GM18502 (cell line): ENCODE measurements around the gene HDLBP.
"Not testable (repeated sequence)": the region's sequence is repeated elsewhere in the genome, so short reads cannot be mapped to it uniquely, and the experiment has no call there.

Source experiments
- ATAC-seq: cut with Tn5 transposase; IDR thresholded peaks from one replicate; pipeline ENCODE4 v1.9.1; 2021; ENCODE audit warnings: mild to moderate bottlenecking; ENCODE audit not compliant: unreplicated experiment, poor library complexity

Gene HDLBP

DNA sequence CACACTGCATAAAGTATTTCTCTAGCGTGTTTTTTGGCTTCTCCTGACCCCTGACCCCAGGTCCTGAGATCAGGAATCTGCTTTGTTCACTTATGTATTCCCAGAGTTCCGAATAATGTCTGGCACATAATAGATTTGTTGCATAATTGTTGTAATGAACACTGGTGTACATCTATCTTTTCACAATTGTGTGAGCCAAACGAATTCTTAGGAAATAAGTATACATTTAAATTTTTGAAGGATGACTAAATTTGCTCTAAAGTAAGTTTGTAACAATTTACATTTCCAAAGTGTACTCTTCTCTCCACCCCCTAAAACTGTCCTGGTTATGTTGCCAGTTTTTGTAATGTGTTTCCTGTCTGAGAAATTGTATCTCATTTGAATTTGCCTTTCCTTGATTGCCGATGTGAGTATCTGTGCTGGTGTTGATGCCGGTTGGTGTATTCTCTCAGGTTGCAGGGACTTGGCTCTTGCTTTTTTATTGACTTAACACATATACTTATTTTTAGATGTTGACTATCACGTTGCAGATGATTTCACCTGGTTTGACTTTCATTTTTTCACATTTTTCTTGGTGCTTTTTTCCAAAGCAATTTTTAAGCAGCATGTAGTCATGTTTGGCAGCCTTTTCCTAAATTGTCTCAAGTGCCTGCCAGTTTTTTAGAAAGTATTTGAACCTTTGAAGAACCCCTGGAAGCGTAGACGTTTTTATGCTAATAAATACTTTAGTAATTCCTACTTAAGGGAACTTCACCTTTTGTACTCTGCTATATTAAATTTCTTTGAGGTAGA, 24.6 kb upstream of the HDLBP start:
- ATAC-seq, result no peak

DNA sequence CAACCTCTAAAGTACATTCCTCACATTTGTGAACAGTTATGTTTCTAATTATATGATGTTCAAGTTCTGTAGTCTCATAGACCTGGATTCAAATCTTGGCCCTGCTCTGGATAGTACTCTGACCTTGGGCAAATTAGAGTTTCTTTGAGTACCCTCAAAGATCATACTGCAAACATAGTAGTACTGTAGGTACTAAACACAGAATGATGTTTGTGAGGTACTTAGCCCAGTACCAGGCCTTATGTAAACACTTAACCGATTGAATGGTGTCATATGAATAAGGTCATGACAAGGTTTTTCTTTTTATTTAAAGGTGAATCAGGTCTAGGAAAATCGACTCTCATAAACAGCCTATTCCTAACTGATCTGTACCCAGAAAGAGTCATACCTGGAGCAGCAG, 19.3 kb upstream of the HDLBP start:
- ATAC-seq, result no peak

DNA sequence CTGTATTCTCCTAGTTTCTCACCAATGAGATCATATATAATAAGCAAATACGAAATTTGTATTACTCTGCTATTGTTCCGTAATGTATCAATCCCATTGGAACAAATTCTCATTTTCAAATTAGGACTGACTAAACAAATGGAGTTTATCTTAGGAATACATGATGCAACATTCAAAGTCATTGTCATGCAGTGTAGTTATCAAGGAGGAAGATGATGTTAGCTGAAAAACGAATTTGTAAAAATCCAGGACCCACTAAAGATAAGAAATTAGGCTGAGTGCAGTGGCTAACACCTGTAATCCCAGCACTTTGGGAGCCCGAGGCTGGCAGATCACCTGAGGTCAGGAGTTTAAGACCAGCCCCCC, 15.1 kb upstream of the HDLBP start:
- ATAC-seq, result no peak

DNA sequence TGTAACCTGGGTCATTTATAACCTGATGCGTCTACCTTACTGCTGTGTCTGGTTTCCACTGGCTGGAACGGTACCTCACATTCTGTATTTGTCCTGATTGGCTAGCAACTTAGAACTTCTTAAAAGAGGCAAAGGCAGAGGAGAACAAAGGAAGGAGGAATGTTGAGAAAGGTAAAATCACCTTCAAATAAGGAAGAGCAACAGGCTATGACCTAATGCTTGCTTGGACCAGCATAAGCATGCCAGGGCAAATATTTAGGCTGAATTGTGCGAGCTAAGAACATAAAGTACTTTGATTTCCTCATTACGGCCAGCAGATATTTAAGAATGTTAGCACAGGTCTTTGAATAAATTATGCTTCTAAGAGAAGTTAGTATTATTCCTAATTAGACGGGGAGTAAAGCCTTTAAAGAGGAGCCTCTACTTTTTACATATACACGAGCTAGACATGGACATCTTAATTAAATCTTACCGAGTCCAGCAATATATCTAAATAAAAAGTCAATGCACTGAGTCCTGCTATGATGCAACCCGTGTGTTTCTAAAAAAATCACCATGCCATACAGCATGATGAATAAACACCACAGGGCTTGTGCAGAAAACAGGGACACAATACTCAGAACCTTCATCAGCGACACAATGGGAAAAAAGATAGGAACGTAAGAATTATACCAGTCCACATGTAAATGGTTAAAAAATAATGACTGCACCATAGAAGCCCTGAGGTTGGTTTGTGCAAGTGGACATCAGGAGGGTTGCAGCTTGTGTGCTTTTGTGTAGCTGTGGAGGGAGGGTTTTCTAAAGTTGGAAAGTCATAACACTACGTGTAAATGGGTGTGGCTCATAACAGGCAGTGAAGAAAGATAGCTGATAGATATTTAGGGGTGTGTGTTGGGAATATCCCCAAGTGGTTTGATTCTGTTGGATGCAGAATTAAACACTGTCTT, 14.5 kb upstream of the HDLBP start:
- ATAC-seq, result no peak

DNA sequence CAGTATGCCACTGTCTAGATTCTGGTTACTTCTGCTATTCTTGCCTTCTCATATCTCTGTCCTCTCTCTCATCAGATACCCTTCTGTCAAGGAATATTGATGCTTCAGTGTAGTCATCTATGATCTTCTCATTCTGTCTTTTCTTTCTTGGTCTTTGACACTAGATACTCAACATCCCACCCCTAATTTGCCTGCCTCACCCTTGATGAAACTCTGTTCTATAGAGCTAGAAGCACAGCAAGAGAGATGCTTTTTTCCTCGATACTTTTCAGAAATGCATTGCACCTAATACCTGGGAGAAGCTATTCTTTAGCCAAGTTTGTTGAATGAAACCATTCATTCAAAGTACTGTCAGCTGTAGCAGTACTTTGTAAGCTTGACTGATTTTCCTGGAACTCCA, 9.8 kb upstream of the HDLBP start:
- no peak for ATAC-seq

GRCh38 chr2:241324775-241325174, 9.3 kb upstream of the HDLBP start:
- no peak for ATAC-seq

GRCh38 chr2:241323778-241324177, 8.3 kb upstream of the HDLBP start:
- no peak for ATAC-seq

DNA sequence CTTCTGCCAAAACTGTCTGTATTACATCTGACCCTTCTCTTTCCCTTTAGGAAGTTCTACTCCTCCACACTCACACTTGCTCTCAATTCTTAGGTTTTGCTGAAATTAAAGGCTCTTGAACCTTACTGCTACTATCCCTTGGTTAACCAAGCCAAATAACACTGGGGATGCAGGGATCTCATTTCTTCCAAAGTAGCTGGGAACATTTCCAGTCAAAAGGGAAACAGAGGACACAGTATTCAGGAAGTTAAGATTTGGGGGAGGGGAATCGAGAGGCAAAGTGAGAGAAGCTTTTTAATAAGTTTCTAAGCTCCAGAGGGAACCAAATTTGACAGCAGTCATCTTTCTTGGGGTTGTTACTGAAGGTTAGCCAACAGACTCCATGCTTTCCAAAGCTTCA, 6.4 kb upstream of the HDLBP start:
- no peak for ATAC-seq

GRCh38 chr2:241321033-241321432, 5.6 kb upstream of the HDLBP start:
- no peak for ATAC-seq

- no peak for ATAC-seq
Observed at GRCh38 chr2:241320394-241320793, 4.9 kb upstream of the HDLBP start.

GRCh38 chr2:241318830-241319229, 3.4 kb upstream of the HDLBP start:
- ATAC-seq, result not testable (repeated sequence)

- no peak for ATAC-seq
Observed at GRCh38 chr2:241317391-241317790, 1.9 kb upstream of the HDLBP start.

GRCh38 chr2:241316825-241317224, 1.4 kb upstream of the HDLBP start:
- no peak for ATAC-seq

- peak; percentile 43 for ATAC-seq
Observed at GRCh38 chr2:241315879-241316631, 583 bp upstream of the HDLBP start, which contains the start of gene SEPTIN2. SEPTIN2 (plus strand) TSS chr2:241315925; CDS start chr2:241324233, 8,308 bp downstream.

GRCh38 chr2:241314226-241315092, 1.0 kb downstream of the HDLBP start:
- ATAC-seq, result no peak

- no peak for ATAC-seq
Observed at GRCh38 chr2:241313543-241314095, 1.9 kb downstream of the HDLBP start.

GRCh38 chr2:241312082-241312481, 3.4 kb downstream of the HDLBP start:
- ATAC-seq, result no peak

- ATAC-seq, result no peak
Observed at GRCh38 chr2:241310917-241311566, 4.4 kb downstream of the HDLBP start.

GRCh38 chr2:241309684-241310117, 5.8 kb downstream of the HDLBP start:
- peak; percentile 54 for ATAC-seq
